HEK293 (cell line): ENCODE measurements around the gene RHEX.

Experiments
- CTCF ChIA-PET: fragments of 350-600 bp; formaldehyde crosslinking; extraction: SDS; loops from one replicate; lab custom pipeline; 2021; ENCODE audit warnings: antibody characterized with exemption; lab: Yijun Ruan, JAX
- POLR2A ChIA-PET: fragments of 300-600 bp; formaldehyde crosslinking; extraction: SDS; loops from one replicate; lab custom pipeline; 2020; ENCODE audit warnings: antibody characterized with exemption, inconsistent platforms; lab: Yijun Ruan, JAX
- H3K27ac ChIP-seq: fragments of 200-500 bp; sonication (Bioruptor generic); 2 replicates; pipeline ENCODE4 v1.5.1; 2014; ENCODE audit warnings: low read depth, low read length, control low read depth, inconsistent platforms; ENCODE audit errors: extremely low read depth
- H3K36me3 ChIP-seq, 2 experiments: fragments of 200-500 bp in 1 of 2; sonication (Bioruptor generic) in 1 of 2; 1 replicate in 1 of 2; 2 replicates in 1 of 2; pipeline ENCODE4 v1.5.1; 2014 to 2017; ENCODE audit warnings: inconsistent platforms in 2 of 2, low read length in 2 of 2; ENCODE audit not compliant: control insufficient read depth in 2 of 2, insufficient read depth in 1 of 2
- H3K4me1 ChIP-seq: fragments of 200-500 bp; sonication (Bioruptor generic); 2 replicates; pipeline ENCODE4 v1.5.1; 2014; ENCODE audit warnings: mild to moderate bottlenecking, low read length, inconsistent platforms; ENCODE audit not compliant: control insufficient read depth, insufficient read depth
- H3K4me3 ChIP-seq: 2 replicates; pipeline ENCODE4 v1.5.1; 2011; ENCODE audit warnings: low read depth, mild to moderate bottlenecking, control low read depth, low read length, moderate library complexity
- H3K9me3 ChIP-seq: fragments of 200-500 bp; sonication (Bioruptor generic); 2 replicates; pipeline ENCODE4 v1.5.1; 2014; ENCODE audit warnings: low read depth, low read length, inconsistent platforms; ENCODE audit not compliant: control insufficient read depth, insufficient read depth
- BCL6B ChIP-seq: fragments of 450-650 bp; formaldehyde crosslinking; IDR thresholded peaks from 2 replicates; pipeline ENCODE4 v1.5.1; 2017; ENCODE audit warnings: missing biosample characterization, missing genetic modification characterization
- KLF1 ChIP-seq: fragments of 450-650 bp; formaldehyde crosslinking; IDR thresholded peaks from 2 replicates; pipeline ENCODE4 v1.5.1; 2016; ENCODE audit warnings: missing biosample characterization, missing genetic modification characterization
- MEIS1 ChIP-seq: sonication (generic); formaldehyde crosslinking; IDR thresholded peaks from 2 replicates; pipeline ENCODE4 v1.8.1; 2022; ENCODE audit warnings: missing genetic modification reagents, mild to moderate bottlenecking, borderline replicate concordance
- SP2 ChIP-seq: fragments of 450-650 bp; formaldehyde crosslinking; IDR thresholded peaks from 2 replicates; pipeline ENCODE4 v1.5.1; 2016; ENCODE audit warnings: missing biosample characterization, missing genetic modification characterization
- ZBTB1 ChIP-seq: fragments of 450-650 bp; formaldehyde crosslinking; IDR thresholded peaks from 2 replicates; pipeline ENCODE4 v1.5.1; 2016; ENCODE audit warnings: missing biosample characterization, missing genetic modification characterization
- ZBTB11 ChIP-seq: fragments of 450-650 bp; formaldehyde crosslinking; conservative IDR thresholded peaks from 2 replicates; pipeline ENCODE4 v1.5.1; 2016; ENCODE audit warnings: low read depth, missing biosample characterization, missing genetic modification characterization
- ZBTB17 ChIP-seq: fragments of 450-650 bp; formaldehyde crosslinking; IDR thresholded peaks from 2 replicates; pipeline ENCODE4 v1.5.1; 2016; ENCODE audit warnings: missing biosample characterization, missing genetic modification characterization
- ZBTB8A ChIP-seq: fragments of 450-650 bp; formaldehyde crosslinking; IDR thresholded peaks from 2 replicates; pipeline ENCODE4 v1.5.1; 2016; ENCODE audit warnings: missing biosample characterization, missing genetic modification characterization
- ZNF10 ChIP-seq: fragments of 450-650 bp; formaldehyde crosslinking; IDR thresholded peaks from 2 replicates; pipeline ENCODE4 v1.5.1; 2017; ENCODE audit warnings: missing biosample characterization, missing genetic modification characterization
- ZNF114 ChIP-seq: fragments of 450-650 bp; formaldehyde crosslinking; IDR thresholded peaks from 2 replicates; pipeline ENCODE4 v1.5.0; 2017; ENCODE audit warnings: missing biosample characterization, missing genetic modification characterization
- ZNF157 ChIP-seq: fragments of 450-650 bp; formaldehyde crosslinking; IDR thresholded peaks from 2 replicates; pipeline ENCODE4 v1.5.1; 2016; ENCODE audit warnings: missing biosample characterization, missing genetic modification characterization
- ZNF354C ChIP-seq: fragments of 450-650 bp; formaldehyde crosslinking; IDR thresholded peaks from 2 replicates; pipeline ENCODE4 v1.5.1; 2016; ENCODE audit warnings: missing biosample characterization, missing genetic modification characterization, low read depth, borderline replicate concordance
- ZNF585B ChIP-seq: fragments of 450-650 bp; formaldehyde crosslinking; IDR thresholded peaks from 2 replicates; pipeline ENCODE4 v1.5.1; 2016; ENCODE audit warnings: missing biosample characterization, missing genetic modification characterization
- ZNF654 ChIP-seq: fragments of 450-650 bp; formaldehyde crosslinking; IDR thresholded peaks from 2 replicates; pipeline ENCODE4 v1.5.1; 2016; ENCODE audit warnings: low read depth, missing biosample characterization, missing genetic modification characterization
- ZNF660 ChIP-seq: fragments of 450-650 bp; IDR thresholded peaks from 2 replicates; pipeline ENCODE4 v1.5.1; 2018; ENCODE audit warnings: missing biosample characterization, mild to moderate bottlenecking, missing genetic modification characterization
- ZNF677 ChIP-seq: fragments of 450-650 bp; IDR thresholded peaks from 2 replicates; pipeline ENCODE4 v1.5.0; 2018; ENCODE audit warnings: missing biosample characterization, mild to moderate bottlenecking, missing genetic modification characterization, moderate library complexity
- ZNF692 ChIP-seq: fragments of 450-650 bp; formaldehyde crosslinking; IDR thresholded peaks from 2 replicates; pipeline ENCODE4 v1.5.1; 2016; ENCODE audit warnings: missing biosample characterization, missing genetic modification characterization
- TF ChIP-seq, protein P1 (sequence below): fragments of 450-650 bp; formaldehyde crosslinking; IDR thresholded peaks from 2 replicates; pipeline ENCODE4 v1.5.1; 2016; ENCODE audit warnings: missing biosample characterization, missing genetic modification characterization
- TF ChIP-seq, protein P2 (sequence below): fragments of 450-650 bp; formaldehyde crosslinking; IDR thresholded peaks from 2 replicates; pipeline ENCODE4 v1.5.1; 2016; ENCODE audit warnings: missing biosample characterization, missing genetic modification characterization
- TF ChIP-seq, protein P3 (sequence below): fragments of 450-650 bp; formaldehyde crosslinking; IDR thresholded peaks from 2 replicates; pipeline ENCODE4 v1.5.1; 2016; ENCODE audit warnings: missing biosample characterization, missing genetic modification characterization
- TF ChIP-seq, protein P4 (sequence below): fragments of 450-650 bp; formaldehyde crosslinking; IDR thresholded peaks from 2 replicates; pipeline ENCODE4 v1.5.1; 2016; ENCODE audit warnings: missing biosample characterization, missing genetic modification characterization
- TF ChIP-seq, protein P5 (sequence below): fragments of 450-650 bp; formaldehyde crosslinking; IDR thresholded peaks from 2 replicates; pipeline ENCODE4 v1.5.1; 2017; ENCODE audit warnings: missing biosample characterization, missing genetic modification characterization

The RHEX gene

GRCh38 chr1:206106328-206107167, 53.6 kb downstream of the RHEX start:
- CTCF ChIA-PET: interaction anchor here (0.5 to 11.1 kb wide), 30 partner anchors 8 to 515 kb away, joined by 3 to 151 read pairs (median 4); partner anchors contain the start of gene RAB7B
- Histone ChIP-seq H3K9me3 (no peaks in the 10 kb centered on the region), H3K4me1 (no peaks in the 10 kb centered on the region), H3K27ac (no peak overlapping the region), H3K36me3 (no peaks in the 10 kb centered on the region), H3K4me3 (no peak overlapping the region)
- POLR2A ChIA-PET: no interaction called here
- TF ChIP-seq, protein P1, sequence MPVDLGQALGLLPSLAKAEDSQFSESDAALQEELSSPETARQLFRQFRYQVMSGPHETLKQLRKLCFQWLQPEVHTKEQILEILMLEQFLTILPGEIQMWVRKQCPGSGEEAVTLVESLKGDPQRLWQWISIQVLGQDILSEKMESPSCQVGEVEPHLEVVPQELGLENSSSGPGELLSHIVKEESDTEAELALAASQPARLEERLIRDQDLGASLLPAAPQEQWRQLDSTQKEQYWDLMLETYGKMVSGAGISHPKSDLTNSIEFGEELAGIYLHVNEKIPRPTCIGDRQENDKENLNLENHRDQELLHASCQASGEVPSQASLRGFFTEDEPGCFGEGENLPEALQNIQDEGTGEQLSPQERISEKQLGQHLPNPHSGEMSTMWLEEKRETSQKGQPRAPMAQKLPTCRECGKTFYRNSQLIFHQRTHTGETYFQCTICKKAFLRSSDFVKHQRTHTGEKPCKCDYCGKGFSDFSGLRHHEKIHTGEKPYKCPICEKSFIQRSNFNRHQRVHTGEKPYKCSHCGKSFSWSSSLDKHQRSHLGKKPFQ: no peak
- peak; percentile 26; the same call in 1 of the 2 replicates for TF ChIP-seq ZNF10 (tag by site-specific recombination)
- TF ChIP-seq ZNF660: peak; percentile 75; the same call in 1 of the 2 replicates
- peak; percentile 95 for TF ChIP-seq ZNF654
- TF ChIP-seq SP2 (tag by site-specific recombination): no peak
- no peak for TF ChIP-seq ZNF585B (tag by site-specific recombination)
- no peak for TF ChIP-seq ZBTB8A (tag by site-specific recombination)
- TF ChIP-seq KLF1 (tag by site-specific recombination): no peak
- no peak for TF ChIP-seq ZBTB11 (tag by site-specific recombination)
- no peak for TF ChIP-seq ZBTB1
- no peak for TF ChIP-seq BCL6B
- 0 out of 2 replicates have a peak, but pooled peaks have one; percentile 22 for TF ChIP-seq ZBTB17 (tag by site-specific recombination)
- TF ChIP-seq, protein P2, sequence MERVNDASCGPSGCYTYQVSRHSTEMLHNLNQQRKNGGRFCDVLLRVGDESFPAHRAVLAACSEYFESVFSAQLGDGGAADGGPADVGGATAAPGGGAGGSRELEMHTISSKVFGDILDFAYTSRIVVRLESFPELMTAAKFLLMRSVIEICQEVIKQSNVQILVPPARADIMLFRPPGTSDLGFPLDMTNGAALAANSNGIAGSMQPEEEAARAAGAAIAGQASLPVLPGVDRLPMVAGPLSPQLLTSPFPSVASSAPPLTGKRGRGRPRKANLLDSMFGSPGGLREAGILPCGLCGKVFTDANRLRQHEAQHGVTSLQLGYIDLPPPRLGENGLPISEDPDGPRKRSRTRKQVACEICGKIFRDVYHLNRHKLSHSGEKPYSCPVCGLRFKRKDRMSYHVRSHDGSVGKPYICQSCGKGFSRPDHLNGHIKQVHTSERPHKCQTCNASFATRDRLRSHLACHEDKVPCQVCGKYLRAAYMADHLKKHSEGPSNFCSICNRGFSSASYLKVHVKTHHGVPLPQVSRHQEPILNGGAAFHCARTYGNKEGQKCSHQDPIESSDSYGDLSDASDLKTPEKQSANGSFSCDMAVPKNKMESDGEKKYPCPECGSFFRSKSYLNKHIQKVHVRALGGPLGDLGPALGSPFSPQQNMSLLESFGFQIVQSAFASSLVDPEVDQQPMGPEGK (tag by site-specific recombination): no peak
- TF ChIP-seq, protein P3, sequence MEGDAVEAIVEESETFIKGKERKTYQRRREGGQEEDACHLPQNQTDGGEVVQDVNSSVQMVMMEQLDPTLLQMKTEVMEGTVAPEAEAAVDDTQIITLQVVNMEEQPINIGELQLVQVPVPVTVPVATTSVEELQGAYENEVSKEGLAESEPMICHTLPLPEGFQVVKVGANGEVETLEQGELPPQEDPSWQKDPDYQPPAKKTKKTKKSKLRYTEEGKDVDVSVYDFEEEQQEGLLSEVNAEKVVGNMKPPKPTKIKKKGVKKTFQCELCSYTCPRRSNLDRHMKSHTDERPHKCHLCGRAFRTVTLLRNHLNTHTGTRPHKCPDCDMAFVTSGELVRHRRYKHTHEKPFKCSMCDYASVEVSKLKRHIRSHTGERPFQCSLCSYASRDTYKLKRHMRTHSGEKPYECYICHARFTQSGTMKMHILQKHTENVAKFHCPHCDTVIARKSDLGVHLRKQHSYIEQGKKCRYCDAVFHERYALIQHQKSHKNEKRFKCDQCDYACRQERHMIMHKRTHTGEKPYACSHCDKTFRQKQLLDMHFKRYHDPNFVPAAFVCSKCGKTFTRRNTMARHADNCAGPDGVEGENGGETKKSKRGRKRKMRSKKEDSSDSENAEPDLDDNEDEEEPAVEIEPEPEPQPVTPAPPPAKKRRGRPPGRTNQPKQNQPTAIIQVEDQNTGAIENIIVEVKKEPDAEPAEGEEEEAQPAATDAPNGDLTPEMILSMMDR (tag by site-specific recombination): peak; percentile 81
- TF ChIP-seq ZNF114 (tag by site-specific recombination): no peak
- no peak for TF ChIP-seq MEIS1 (CRISPR knock-in tag)
- TF ChIP-seq ZNF354C: no peak
- TF ChIP-seq, protein P4, sequence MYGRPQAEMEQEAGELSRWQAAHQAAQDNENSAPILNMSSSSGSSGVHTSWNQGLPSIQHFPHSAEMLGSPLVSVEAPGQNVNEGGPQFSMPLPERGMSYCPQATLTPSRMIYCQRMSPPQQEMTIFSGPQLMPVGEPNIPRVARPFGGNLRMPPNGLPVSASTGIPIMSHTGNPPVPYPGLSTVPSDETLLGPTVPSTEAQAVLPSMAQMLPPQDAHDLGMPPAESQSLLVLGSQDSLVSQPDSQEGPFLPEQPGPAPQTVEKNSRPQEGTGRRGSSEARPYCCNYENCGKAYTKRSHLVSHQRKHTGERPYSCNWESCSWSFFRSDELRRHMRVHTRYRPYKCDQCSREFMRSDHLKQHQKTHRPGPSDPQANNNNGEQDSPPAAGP: 0 out of 2 replicates have a peak, but pooled peaks have one; percentile 22
- no peak for TF ChIP-seq ZNF677 (tag by site-specific recombination)
- TF ChIP-seq ZNF692 (tag by site-specific recombination): 0 out of 2 replicates have a peak, but pooled peaks have one; percentile 27
- TF ChIP-seq, protein P5, sequence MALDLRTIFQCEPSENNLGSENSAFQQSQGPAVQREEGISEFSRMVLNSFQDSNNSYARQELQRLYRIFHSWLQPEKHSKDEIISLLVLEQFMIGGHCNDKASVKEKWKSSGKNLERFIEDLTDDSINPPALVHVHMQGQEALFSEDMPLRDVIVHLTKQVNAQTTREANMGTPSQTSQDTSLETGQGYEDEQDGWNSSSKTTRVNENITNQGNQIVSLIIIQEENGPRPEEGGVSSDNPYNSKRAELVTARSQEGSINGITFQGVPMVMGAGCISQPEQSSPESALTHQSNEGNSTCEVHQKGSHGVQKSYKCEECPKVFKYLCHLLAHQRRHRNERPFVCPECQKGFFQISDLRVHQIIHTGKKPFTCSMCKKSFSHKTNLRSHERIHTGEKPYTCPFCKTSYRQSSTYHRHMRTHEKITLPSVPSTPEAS (tag by site-specific recombination): no peak
- TF ChIP-seq ZNF157 (tag by site-specific recombination): no peak
